ENCODE data around the gene ZNF618.

Gene ZNF618

DNA sequence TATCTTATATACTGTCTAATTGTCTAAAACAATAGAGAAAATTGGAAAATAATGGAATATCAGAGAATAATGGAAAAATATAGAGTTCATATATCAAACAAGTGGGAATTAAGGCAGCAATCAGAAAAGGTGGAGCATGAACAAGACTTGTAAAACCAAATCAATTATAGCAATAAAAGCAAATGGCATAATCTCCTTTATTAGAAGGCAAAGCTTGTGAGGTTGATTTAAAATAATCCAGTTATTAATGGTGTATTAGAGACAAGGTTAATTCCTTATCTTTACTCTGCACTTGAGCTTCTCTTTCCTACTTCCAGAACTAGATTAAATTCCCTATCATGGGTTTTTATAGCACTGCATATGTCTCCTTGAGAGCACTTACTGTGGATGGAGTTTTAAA is 137.9 kb downstream of the ZNF618 start:
- DNase-seq (ENCODE audit: low read depth, low spot score), result no peak
- CTCF ChIA-PET, result interaction anchor here (0.9 kb wide), 1 partner anchor 107 kb away, joined by 3 read pairs; no protein-coding TSS in a partner anchor

DNA sequence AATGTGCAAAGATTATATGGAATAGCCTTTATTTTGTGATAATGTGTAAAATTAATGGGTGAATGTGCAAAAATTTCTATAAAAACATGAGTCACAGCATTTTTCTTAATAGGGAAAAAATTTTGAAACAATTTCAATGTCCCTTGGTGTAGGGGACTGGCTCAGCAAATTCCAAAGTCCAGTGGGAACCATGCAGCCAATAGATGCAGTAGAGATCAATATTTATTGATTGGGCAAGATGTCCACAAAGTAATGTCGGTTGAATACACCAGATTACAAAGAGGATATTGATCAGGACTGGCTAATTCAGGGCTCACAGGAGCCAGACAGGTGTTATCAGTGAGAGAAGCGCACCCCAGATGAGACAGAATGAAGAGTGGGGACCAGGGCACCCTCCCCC is 139.5 kb downstream of the ZNF618 start:
- no peak for DNase-seq (ENCODE audit: low read depth, low spot score)
- H3K4me3 ChIP-seq (ENCODE audit: low read depth, low read length), result no peak overlapping the region
- TF ChIP-seq, protein P1, sequence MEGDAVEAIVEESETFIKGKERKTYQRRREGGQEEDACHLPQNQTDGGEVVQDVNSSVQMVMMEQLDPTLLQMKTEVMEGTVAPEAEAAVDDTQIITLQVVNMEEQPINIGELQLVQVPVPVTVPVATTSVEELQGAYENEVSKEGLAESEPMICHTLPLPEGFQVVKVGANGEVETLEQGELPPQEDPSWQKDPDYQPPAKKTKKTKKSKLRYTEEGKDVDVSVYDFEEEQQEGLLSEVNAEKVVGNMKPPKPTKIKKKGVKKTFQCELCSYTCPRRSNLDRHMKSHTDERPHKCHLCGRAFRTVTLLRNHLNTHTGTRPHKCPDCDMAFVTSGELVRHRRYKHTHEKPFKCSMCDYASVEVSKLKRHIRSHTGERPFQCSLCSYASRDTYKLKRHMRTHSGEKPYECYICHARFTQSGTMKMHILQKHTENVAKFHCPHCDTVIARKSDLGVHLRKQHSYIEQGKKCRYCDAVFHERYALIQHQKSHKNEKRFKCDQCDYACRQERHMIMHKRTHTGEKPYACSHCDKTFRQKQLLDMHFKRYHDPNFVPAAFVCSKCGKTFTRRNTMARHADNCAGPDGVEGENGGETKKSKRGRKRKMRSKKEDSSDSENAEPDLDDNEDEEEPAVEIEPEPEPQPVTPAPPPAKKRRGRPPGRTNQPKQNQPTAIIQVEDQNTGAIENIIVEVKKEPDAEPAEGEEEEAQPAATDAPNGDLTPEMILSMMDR (IDR thresholded peaks at IDR 0.05; ENCODE audit: insufficient read depth, low read length, missing control alignments), result no peak
- ChIA-PET POLR2A (no interaction called here), CTCF (no interaction called here)

More for the DNA sequence above, 137.9 kb downstream of the ZNF618 start:
- TF ChIP-seq, protein P1 (IDR thresholded peaks at IDR 0.05; ENCODE audit: insufficient read depth, low read length, missing control alignments), result no peak
- POLR2A ChIA-PET, result no interaction called here
- no peak overlapping the region for H3K4me3 ChIP-seq (ENCODE audit: low read depth, low read length)

DNA sequence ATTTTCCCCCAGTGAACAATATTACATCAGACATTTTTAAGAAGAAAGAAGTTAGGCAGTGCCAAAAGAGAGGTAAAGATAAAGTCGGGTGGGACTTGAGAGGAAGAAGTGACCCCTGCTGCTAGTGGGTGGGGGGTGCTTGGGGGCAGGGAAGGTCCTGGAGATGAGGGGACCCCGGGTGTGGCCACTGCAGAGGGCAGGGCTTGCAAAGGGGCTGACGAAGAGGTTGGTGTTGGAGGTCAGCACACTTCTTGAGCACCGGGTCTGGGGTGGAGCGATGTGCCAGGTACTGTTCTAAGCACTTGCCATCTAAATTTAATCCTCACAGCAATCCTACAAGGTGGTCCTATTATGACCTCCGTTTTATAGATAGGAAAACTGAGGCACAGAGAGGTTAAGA is 140.0 kb downstream of the ZNF618 start:
- no peak for DNase-seq (ENCODE audit: low read depth, low spot score)
- H3K4me3 ChIP-seq (ENCODE audit: low read depth, low read length), result no peak overlapping the region
- CTCF ChIA-PET, result no interaction called here
- POLR2A ChIA-PET, result no interaction called here
- TF ChIP-seq, protein P1 (IDR thresholded peaks at IDR 0.05; ENCODE audit: insufficient read depth, low read length, missing control alignments), result no peak

DNA sequence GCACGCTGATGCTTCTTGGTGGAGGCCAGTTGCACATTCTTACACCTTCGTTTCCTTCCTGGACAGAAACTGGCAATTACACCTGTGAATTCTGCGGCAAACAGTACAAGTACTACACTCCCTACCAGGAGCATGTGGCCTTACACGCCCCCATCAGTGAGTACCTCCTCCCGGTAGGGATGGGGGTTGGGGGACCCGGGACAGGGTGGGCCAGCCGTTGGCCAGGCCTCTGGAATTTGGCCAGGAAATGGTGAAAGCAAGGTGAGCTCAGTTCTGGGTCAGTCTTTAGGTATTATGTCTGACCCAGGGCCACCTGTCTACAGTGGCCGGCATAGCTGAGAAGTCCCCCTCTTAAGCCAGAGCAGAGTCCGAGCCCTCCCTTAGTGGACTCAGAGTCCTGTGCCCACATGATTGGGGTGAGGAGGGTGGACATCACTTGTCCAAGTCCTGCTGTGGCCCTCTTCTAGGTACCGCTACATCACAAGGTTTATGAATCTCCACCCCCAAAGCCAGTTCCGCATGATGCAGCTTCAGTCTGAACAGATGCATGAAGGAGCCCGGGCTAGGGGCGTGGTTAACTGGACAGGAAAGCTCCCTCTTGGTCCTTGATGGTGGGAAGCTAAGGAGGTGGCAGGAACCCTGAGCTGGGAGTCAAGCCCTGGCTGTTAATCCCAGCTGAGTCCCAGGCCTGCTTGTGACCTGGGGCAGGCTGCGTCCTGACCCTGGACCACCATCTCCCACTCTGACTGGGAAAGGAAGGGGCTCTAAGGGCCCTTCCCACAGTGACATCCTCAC is 140.7 kb downstream of the ZNF618 start:
- ChIA-PET CTCF (interaction anchor here (1.6 kb wide), 1 partner anchor 209 kb away, joined by 4 read pairs; no protein-coding TSS in a partner anchor), POLR2A (no interaction called here)
- DNase-seq (ENCODE audit: low read depth, low spot score), result no peak
- H3K4me3 ChIP-seq (ENCODE audit: low read depth, low read length), result no peak overlapping the region
- TF ChIP-seq, protein P1 (IDR thresholded peaks at IDR 0.05; ENCODE audit: insufficient read depth, low read length, missing control alignments), result no peak

DNA sequence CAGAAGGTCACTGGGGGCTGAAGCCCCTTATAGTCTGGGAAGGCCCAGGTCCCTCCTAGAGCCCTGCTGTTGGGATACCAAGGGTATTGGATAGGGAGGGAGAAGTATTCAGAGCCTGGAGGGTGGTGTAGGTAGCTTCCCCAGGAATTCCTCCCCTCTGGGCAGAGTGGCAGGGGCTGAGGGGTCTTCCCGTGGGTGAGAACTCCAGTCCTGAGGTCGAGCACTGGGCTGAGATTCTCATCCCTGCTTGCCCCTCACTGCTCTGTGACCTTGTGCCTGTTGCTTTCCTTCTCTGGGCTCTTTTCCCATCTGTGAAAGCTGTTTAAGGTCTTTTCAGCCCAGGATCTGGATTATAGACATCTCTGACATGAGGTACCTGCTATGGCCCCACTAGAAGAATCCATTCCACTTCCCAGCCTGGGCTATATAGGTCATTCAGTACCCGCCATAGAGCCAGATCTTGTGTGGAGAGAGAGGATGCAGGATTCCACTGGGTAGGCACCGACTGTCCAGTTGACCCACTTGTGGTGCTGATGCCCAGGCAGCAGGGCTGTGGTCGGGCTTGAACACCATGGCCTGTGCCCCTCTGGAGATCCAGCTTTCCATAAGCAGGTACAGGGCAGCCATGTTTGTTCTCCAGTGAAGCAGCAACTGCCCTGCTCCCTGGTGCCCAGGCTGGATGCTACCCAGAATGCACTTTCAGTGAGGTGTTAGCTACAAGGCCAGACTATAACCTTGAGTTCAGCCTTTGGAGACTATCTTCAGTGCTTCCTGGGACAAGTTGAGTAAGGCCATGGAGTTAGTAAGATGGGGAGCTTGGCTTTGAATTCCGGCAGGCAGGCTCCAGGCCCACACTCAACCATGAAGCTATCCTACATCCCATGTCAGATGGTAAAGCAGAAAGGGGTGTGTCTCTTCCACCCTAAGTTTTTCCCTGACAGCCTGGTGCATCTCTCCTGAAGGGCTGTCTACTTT is 141.9 kb downstream of the ZNF618 start:
- TF ChIP-seq, protein P1 (IDR thresholded peaks at IDR 0.05; ENCODE audit: insufficient read depth, low read length, missing control alignments), result no peak
- ChIA-PET CTCF (interaction anchor here (1.5 to 1.6 kb wide), 2 partner anchors 8 to 210 kb away, joined by 3 to 4 read pairs; no protein-coding TSS in a partner anchor), POLR2A (no interaction called here)
- H3K4me3 ChIP-seq (ENCODE audit: low read depth, low read length), result no peak overlapping the region
- DNase-seq (ENCODE audit: low read depth, low spot score), result no peak

DNA sequence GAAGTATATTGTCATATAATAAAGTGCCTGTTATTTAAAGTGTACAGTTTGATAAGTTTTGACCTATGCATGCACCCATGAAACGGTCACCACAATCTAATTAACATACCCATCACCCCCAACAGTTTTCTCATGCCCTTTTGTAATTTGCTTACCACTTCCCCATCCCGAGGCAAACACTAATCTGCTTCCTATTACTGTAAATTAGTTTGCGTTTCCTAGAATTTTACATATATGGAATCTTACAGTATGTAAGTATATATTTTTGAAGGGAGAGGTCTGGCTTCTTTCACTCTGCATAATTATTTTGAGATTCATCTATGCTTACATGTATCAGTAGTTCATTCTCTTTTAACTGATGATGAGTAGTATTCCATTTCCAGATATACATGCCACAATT is 145.5 kb downstream of the ZNF618 start:
- CTCF ChIA-PET, result interaction anchor here (0.7 to 1.3 kb wide), 3 partner anchors 11 to 214 kb away, joined by 3 to 4 read pairs (median 3); no protein-coding TSS in a partner anchor

More for the DNA sequence above, 145.5 kb downstream of the ZNF618 start:
- POLR2A ChIA-PET, result no interaction called here
- TF ChIP-seq, protein P1 (IDR thresholded peaks at IDR 0.05; ENCODE audit: insufficient read depth, low read length, missing control alignments), result no peak
- H3K4me3 ChIP-seq (ENCODE audit: low read depth, low read length), result no peak overlapping the region
- no peak for DNase-seq (ENCODE audit: low read depth, low spot score)
